Mesendoderm (in vitro differentiated cells): ENCODE results near the gene FBXL4.

ENCODE experiments used
- DNase-seq: peaks from one replicate; pipeline ENCODE4 v3.0.0; 2013
- H2AK5ac ChIP-seq: 2 replicates; pipeline ENCODE4 v1.6.1; 2013; ENCODE audit warnings: low read length, inconsistent platforms
- H2BK120ac ChIP-seq: 2 replicates; pipeline ENCODE4 v1.6.1; 2013; ENCODE audit warnings: low read depth, mild to moderate bottlenecking, low read length, moderate library complexity, mixed read lengths
- H2BK15ac ChIP-seq: replicated peaks from 2 replicates; pipeline ENCODE4 v1.6.1; 2013; ENCODE audit warnings: low read depth, mild to moderate bottlenecking, moderate library complexity
- H2BK5ac ChIP-seq: 2 replicates; pipeline ENCODE4 v1.6.1; 2013; ENCODE audit warnings: low read length, inconsistent platforms
- H3K18ac ChIP-seq: 2 replicates; pipeline ENCODE4 v1.6.1; 2013; ENCODE audit warnings: mild to moderate bottlenecking, low read length, mixed read lengths
- H3K23ac ChIP-seq: one replicate; pipeline ENCODE4 v1.6.1; 2013; ENCODE audit warnings: low read length
- H3K27ac ChIP-seq: 2 replicates; pipeline ENCODE4 v1.5.1; 2013; ENCODE audit warnings: low read depth, mild to moderate bottlenecking, inconsistent platforms, low read length, moderate library complexity
- H3K27me3 ChIP-seq: 2 replicates; pipeline ENCODE4 v1.6.1; 2013; ENCODE audit warnings: low read length, control low read depth, mild to moderate bottlenecking, inconsistent platforms; ENCODE audit not compliant: insufficient read depth, poor library complexity
- H3K36me3 ChIP-seq: 2 replicates; pipeline ENCODE4 v1.6.1; 2013; ENCODE audit warnings: low read length, inconsistent platforms; ENCODE audit not compliant: control insufficient read depth, insufficient read depth
- H3K4ac ChIP-seq: one replicate; pipeline ENCODE4 v1.6.1; 2013; ENCODE audit warnings: low read depth, mild to moderate bottlenecking, low read length, moderate library complexity
- H3K4me1 ChIP-seq: 2 replicates; pipeline ENCODE4 v1.6.1; 2013; ENCODE audit warnings: low read depth, low read length, inconsistent platforms; ENCODE audit not compliant: control insufficient read depth
- H3K4me2 ChIP-seq: 2 replicates; pipeline ENCODE4 v1.6.1; 2013; ENCODE audit warnings: low read length
- H3K4me3 ChIP-seq: 2 replicates; pipeline ENCODE4 v1.5.1; 2013; ENCODE audit warnings: mild to moderate bottlenecking, low read length
- H3K56ac ChIP-seq: one replicate; pipeline ENCODE4 v1.6.1; 2013; ENCODE audit warnings: low read length
- H3K79me1 ChIP-seq: 2 replicates; pipeline ENCODE4 v1.6.1; 2013; ENCODE audit warnings: low read length, inconsistent platforms
- H3K79me2 ChIP-seq: 2 replicates; pipeline ENCODE4 v1.6.1; 2013; ENCODE audit warnings: mild to moderate bottlenecking, low read length; ENCODE audit not compliant: control insufficient read depth, insufficient read depth
- H3K9ac ChIP-seq: 2 replicates; pipeline ENCODE4 v1.6.1; 2013; ENCODE audit warnings: low read length, inconsistent platforms
- H4K5ac ChIP-seq: one replicate; pipeline ENCODE4 v1.6.1; 2013; ENCODE audit warnings: low read length
- H4K8ac ChIP-seq: one replicate; pipeline ENCODE4 v1.6.1; 2013; ENCODE audit warnings: low read depth, mild to moderate bottlenecking, control low read depth, low read length, moderate library complexity
- WGBS: extraction: QIAGEN DNeasy Blood & Tissue Kit; methylation state at CpG from one replicate; pipeline ENCODE4 v1.1.7; 2013; ENCODE audit warnings: low lambda C conversion rate, missing lambda C conversion rate; ENCODE audit not compliant: insufficient coverage; ENCODE audit errors: extremely low coverage; 5-methylcytosine and 5-hydroxymethylcytosine counted together

FBXL4 gene

DNA sequence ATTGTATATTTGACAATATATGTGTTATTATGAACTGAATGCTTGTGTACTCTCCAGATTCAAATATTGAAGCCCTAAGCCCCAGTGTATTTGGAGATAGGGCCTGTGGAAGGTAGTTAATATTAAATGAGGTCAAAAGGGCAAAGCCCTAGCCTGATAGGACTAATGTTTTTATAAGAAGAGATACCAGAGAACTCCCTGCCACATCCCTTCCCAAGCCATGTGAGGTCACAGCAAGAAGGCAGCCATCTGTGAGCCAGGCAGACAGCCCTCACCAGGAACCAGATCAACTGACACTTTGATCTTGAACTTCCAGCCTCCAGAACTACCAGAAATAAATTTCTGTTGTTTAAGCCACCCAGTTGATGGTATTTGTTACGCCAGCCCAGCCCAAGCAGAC is 36.4 kb upstream of the FBXL4 start:
- Histone ChIP-seq H3K4me2 (no peak overlapping the region), H3K23ac (no peak overlapping the region), H3K9ac (no peak overlapping the region), H3K56ac (no peak overlapping the region), H2BK5ac (no peak overlapping the region), H2BK15ac (no peak overlapping the region), H3K79me2 (no peaks in the 10 kb centered on the region), H3K4me3 (no peak overlapping the region), H3K79me1 (no peaks in the 10 kb centered on the region), H3K36me3 (no peaks in the 10 kb centered on the region), H2BK120ac (no peak overlapping the region), H3K4me1 (no peaks in the 10 kb centered on the region), H2AK5ac (no peak overlapping the region), H3K27me3 (no peaks in the 10 kb centered on the region), H3K27ac (no peak overlapping the region), H4K5ac (no peak overlapping the region), H3K18ac (no peak overlapping the region), H3K4ac (no peak overlapping the region), H4K8ac (no peak overlapping the region)
- peak; percentile 46 for DNase-seq
- no CpG with 5 or more reads among the region's 1 CpG for WGBS

DNA sequence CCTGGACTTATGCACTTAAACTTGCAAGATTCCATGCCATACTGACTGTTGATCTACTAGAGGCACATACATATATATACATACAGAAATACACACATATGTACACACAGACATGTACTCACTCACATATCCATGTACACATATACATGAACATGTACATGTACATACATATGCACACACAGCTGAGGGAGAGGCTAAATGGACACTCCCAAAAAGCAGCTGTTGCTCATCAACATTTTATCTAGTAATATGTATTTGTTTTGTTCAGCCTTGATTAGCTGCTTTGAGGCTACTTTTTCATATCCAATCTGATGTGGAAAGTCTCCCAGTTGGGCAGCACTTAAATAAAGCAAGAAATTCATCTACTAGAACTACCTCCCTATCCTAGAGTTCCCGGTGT is 33.7 kb upstream of the FBXL4 start:
- no peak overlapping the region for H2AK5ac ChIP-seq
- no peak overlapping the region for H3K56ac ChIP-seq
- H3K79me1 ChIP-seq = no peaks in the 10 kb centered on the region
- H3K23ac ChIP-seq = no peak overlapping the region
- no CpG with 5 or more reads among the region's 1 CpG for WGBS
- H3K9ac ChIP-seq = no peak overlapping the region
- H4K5ac ChIP-seq = no peak overlapping the region
- no peaks in the 10 kb centered on the region for H3K36me3 ChIP-seq
- no peak overlapping the region for H2BK5ac ChIP-seq
- no peak overlapping the region for H3K4me3 ChIP-seq
- no peaks in the 10 kb centered on the region for H3K4me1 ChIP-seq
- no peak overlapping the region for H3K27ac ChIP-seq
- H3K79me2 ChIP-seq = no peaks in the 10 kb centered on the region
- no peak for DNase-seq
- no peak overlapping the region for H3K4ac ChIP-seq
- no peak overlapping the region for H3K4me2 ChIP-seq
- no peak overlapping the region for H2BK120ac ChIP-seq
- no peak overlapping the region for H3K18ac ChIP-seq
- no peaks in the 10 kb centered on the region for H3K27me3 ChIP-seq
- peak overlapping the region; percentile 81 for H4K8ac ChIP-seq
- H2BK15ac ChIP-seq = no peak overlapping the region

DNA sequence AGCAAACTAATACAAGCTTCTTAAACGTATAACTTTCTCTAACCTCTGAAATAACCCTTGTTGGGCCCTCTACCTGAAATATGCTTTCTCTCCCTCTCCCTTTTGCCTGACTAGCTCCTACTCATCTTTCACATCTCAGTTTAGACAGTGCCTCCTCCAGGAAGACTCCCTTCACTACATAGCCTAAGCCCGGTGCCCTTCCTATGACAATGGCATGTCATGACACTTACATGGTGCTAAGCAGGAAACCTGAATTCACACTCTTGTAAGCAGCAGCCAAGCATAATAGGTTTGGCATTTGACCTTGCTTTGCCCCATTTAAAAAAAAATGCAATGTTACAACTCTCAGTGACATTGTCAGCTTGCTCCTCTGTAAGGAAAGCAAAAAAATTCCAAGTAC is 33.1 kb upstream of the FBXL4 start:
- no peaks in the 10 kb centered on the region for H3K4me1 ChIP-seq
- H3K4me3 ChIP-seq = no peak overlapping the region
- H3K18ac ChIP-seq = no peak overlapping the region
- H3K36me3 ChIP-seq = no peaks in the 10 kb centered on the region
- WGBS = no CpG with 5 or more reads among the region's 2 CpGs
- H3K56ac ChIP-seq = no peak overlapping the region
- H3K27ac ChIP-seq = no peak overlapping the region
- no peak overlapping the region for H3K4ac ChIP-seq
- no peak overlapping the region for H2AK5ac ChIP-seq
- H2BK15ac ChIP-seq = no peak overlapping the region
- H4K5ac ChIP-seq = no peak overlapping the region
- H2BK5ac ChIP-seq = no peak overlapping the region
- H3K79me1 ChIP-seq = no peaks in the 10 kb centered on the region
- H3K4me2 ChIP-seq = no peak overlapping the region
- peak; percentile 92 for DNase-seq
- H3K9ac ChIP-seq = no peak overlapping the region
- H4K8ac ChIP-seq = no peak overlapping the region
- H3K27me3 ChIP-seq = no peaks in the 10 kb centered on the region
- H3K23ac ChIP-seq = no peak overlapping the region
- H3K79me2 ChIP-seq = no peaks in the 10 kb centered on the region
- no peak overlapping the region for H2BK120ac ChIP-seq

DNA sequence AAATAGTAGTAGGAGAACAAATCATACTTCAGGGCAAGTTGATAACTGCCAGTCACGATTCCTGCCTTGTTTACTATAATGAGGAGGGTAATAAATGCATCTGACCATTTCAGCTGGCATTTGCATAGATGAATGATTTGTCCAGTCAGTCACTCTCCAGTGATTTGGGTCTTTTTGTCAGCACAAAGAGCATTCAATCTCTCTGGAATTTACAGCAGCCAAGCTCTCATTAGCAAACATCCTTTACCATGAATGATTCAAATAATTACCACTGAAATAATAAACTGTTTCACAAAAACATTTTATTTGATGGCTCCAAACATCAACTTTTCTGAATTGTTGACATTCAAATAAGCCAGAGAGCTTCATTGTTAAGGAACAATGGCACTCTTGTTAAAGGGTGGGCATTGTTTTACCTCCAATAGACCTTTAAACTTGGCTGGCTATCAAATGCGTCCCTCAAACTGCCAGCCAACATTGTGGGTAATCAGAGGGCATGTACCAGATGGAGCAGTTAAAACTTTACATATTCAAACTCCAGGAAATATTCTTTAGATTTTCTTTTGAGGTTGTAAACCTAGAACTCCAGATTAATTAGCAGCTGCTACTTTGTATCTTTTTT is 30.0 kb upstream of the FBXL4 start:
- no CpG with 5 or more reads among the region's 2 CpGs for WGBS
- H3K79me1 ChIP-seq = no peaks in the 10 kb centered on the region
- H4K8ac ChIP-seq = no peak overlapping the region
- no peak overlapping the region for H3K23ac ChIP-seq
- H3K79me2 ChIP-seq = no peaks in the 10 kb centered on the region
- H3K18ac ChIP-seq = no peak overlapping the region
- H2BK5ac ChIP-seq = no peak overlapping the region
- H3K9ac ChIP-seq = no peak overlapping the region
- H3K4me1 ChIP-seq = no peaks in the 10 kb centered on the region
- no peak overlapping the region for H2AK5ac ChIP-seq
- H3K4me3 ChIP-seq = no peak overlapping the region
- no peak overlapping the region for H3K4me2 ChIP-seq
- H3K56ac ChIP-seq = no peak overlapping the region
- no peak overlapping the region for H3K27ac ChIP-seq
- no peak for DNase-seq
- no peak overlapping the region for H4K5ac ChIP-seq
- no peaks in the 10 kb centered on the region for H3K36me3 ChIP-seq
- no peak overlapping the region for H2BK120ac ChIP-seq
- H2BK15ac ChIP-seq = no peak overlapping the region
- H3K4ac ChIP-seq = no peak overlapping the region
- no peaks in the 10 kb centered on the region for H3K27me3 ChIP-seq

DNA sequence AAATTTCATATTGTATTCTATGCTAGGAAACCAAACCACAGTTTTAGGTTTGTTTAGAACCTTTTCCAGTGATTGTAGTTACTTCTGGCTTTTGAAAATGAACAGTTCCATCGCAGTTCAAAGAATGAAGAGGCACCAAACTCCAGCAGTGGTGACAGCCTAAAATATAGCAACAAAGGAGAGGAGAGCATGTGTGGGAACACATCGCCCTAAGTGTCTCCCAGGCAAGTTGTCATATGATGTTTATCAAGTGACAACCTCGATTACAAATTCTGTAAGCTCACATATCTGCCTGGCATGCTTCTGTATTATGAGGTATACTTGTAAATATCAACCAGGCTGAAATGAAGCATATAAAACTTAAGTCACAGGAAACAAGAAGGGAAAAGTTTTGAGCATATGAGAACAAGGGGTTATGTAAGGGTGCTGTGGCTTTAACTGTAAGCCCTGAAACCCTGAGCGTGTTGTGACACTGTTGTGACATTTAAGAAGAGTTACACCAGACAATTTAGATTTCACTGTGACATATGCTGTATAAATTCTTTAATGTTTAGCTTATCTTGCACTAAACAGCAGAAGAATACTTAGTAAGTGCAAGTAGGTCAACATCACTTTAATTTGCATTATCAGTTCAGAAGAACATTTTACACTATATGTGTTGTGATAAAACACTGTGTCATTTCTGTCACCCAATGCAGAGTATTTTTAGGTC is 29.1 kb upstream of the FBXL4 start:
- H2BK15ac ChIP-seq = no peak overlapping the region
- no peak overlapping the region for H2AK5ac ChIP-seq
- no peak overlapping the region for H3K18ac ChIP-seq
- no peaks in the 10 kb centered on the region for H3K4me1 ChIP-seq
- no peak overlapping the region for H3K4me3 ChIP-seq
- WGBS = no CpG with 5 or more reads among the region's 4 CpGs
- H3K56ac ChIP-seq = no peak overlapping the region
- no peak for DNase-seq
- no peak overlapping the region for H3K4ac ChIP-seq
- H3K36me3 ChIP-seq = no peaks in the 10 kb centered on the region
- H2BK120ac ChIP-seq = no peak overlapping the region
- H3K27me3 ChIP-seq = no peaks in the 10 kb centered on the region
- H4K8ac ChIP-seq = no peak overlapping the region
- H3K23ac ChIP-seq = no peak overlapping the region
- no peaks in the 10 kb centered on the region for H3K79me2 ChIP-seq
- H3K9ac ChIP-seq = no peak overlapping the region
- no peak overlapping the region for H3K27ac ChIP-seq
- H4K5ac ChIP-seq = no peak overlapping the region
- no peak overlapping the region for H3K4me2 ChIP-seq
- no peak overlapping the region for H2BK5ac ChIP-seq
- H3K79me1 ChIP-seq = no peaks in the 10 kb centered on the region

DNA sequence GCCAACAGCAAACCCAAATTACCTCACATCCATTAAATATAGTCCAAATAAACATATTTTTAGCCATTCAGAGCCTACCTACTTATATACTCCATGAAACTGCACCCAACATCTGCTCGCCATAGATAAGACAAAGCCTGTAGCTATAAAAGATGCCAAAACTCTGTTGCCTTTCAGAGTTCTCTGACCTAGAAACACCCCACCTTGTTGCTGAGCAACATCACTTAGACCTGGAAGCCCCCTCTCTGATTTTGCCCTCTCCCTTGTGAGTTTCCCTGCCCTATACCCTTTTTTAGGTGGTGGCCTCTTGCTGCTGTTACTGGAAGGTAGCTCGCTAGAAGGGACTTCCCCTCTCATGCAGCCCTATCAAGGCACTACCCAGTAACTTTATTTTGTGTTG is 27.7 kb upstream of the FBXL4 start:
- no CpG with 5 or more reads among the region's 2 CpGs for WGBS
- DNase-seq = no peak

More for the DNA sequence above, 27.7 kb upstream of the FBXL4 start:
- H3K27me3 ChIP-seq = no peaks in the 10 kb centered on the region
- H3K23ac ChIP-seq = no peak overlapping the region
- no peaks in the 10 kb centered on the region for H3K79me1 ChIP-seq
- H3K4me2 ChIP-seq = no peak overlapping the region
- H2AK5ac ChIP-seq = no peak overlapping the region
- H2BK5ac ChIP-seq = no peak overlapping the region
- H3K27ac ChIP-seq = no peak overlapping the region
- no peaks in the 10 kb centered on the region for H3K79me2 ChIP-seq
- no peak overlapping the region for H4K5ac ChIP-seq
- H2BK120ac ChIP-seq = no peak overlapping the region
- H3K56ac ChIP-seq = no peak overlapping the region
- no peak overlapping the region for H3K9ac ChIP-seq
- no peak overlapping the region for H2BK15ac ChIP-seq
- no peaks in the 10 kb centered on the region for H3K36me3 ChIP-seq
- no peaks in the 10 kb centered on the region for H3K4me1 ChIP-seq
- no peak overlapping the region for H4K8ac ChIP-seq
- H3K4me3 ChIP-seq = no peak overlapping the region
- H3K18ac ChIP-seq = no peak overlapping the region
- no peak overlapping the region for H3K4ac ChIP-seq
